DOHH2 (cell line): Measurements from ENCODE around the gene HCRTR1.

Experiments used
- CTCF ChIP-seq: fragments of 200-600 bp; sonication (generic); IDR thresholded peaks from one replicate; pipeline ENCODE4 v1.5.1; 2014; ENCODE audit warnings: antibody characterized with exemption, mild to moderate bottlenecking, low read depth, low read length; ENCODE audit not compliant: poor library complexity, severe bottlenecking
- EZH2phosphoT487 ChIP-seq: fragments of 200-600 bp; sonication (generic); IDR thresholded peaks from 2 replicates; pipeline ENCODE4 v1.6.1; 2017; ENCODE audit warnings: borderline replicate concordance, mild to moderate bottlenecking, antibody characterized with exemption, low read length, moderate library complexity, mixed read lengths

GRCh38 chr1:31583995-31584868 is 33.3 kb upstream of the HCRTR1 start:
- TF ChIP-seq CTCF: no peak
- no peak for TF ChIP-seq EZH2phosphoT487
